ENCODE data around the gene ITPA. TPM values are rescaled to one million over a fixed set of nuclear protein-coding genes. Genes with fewer than 3 reads are reported as not detected.

ITPA gene
- polyA plus RNA-seq, 1 experiment = 35.0 TPM

GRCh38 chr20:3239867-3240775, 30.8 kb downstream of the ITPA start:
- ChIA-PET CTCF (interaction anchor here (0.6 to 3.3 kb wide), 4 partner anchors 8 to 187 kb away, joined by 3 to 19 read pairs (median 6); no protein-coding TSS in a partner anchor), POLR2A (no interaction called here)
- Histone ChIP-seq H3K4me3 (ENCODE audit: low read depth, low read length) (peak overlapping the region; percentile 62), H3K27me3 (ENCODE audit: control insufficient read depth, insufficient read depth, low read length) (peaks cover 4% of the 10 kb centered on the region), H3K36me3 (ENCODE audit: control insufficient read depth, insufficient read depth, low read length) (no peaks in the 10 kb centered on the region)
- TF ChIP-seq, protein P1, sequence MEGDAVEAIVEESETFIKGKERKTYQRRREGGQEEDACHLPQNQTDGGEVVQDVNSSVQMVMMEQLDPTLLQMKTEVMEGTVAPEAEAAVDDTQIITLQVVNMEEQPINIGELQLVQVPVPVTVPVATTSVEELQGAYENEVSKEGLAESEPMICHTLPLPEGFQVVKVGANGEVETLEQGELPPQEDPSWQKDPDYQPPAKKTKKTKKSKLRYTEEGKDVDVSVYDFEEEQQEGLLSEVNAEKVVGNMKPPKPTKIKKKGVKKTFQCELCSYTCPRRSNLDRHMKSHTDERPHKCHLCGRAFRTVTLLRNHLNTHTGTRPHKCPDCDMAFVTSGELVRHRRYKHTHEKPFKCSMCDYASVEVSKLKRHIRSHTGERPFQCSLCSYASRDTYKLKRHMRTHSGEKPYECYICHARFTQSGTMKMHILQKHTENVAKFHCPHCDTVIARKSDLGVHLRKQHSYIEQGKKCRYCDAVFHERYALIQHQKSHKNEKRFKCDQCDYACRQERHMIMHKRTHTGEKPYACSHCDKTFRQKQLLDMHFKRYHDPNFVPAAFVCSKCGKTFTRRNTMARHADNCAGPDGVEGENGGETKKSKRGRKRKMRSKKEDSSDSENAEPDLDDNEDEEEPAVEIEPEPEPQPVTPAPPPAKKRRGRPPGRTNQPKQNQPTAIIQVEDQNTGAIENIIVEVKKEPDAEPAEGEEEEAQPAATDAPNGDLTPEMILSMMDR (IDR thresholded peaks at IDR 0.05; ENCODE audit: insufficient read depth, low read depth, low read length) = no peak
- DNase-seq (ENCODE audit: low read depth) = no peak

GRCh38 chr20:3240776-3241363, 31.6 kb downstream of the ITPA start:
- peaks cover 4% of the 10 kb centered on the region for H3K27me3 ChIP-seq (ENCODE audit: control insufficient read depth, insufficient read depth, low read length)
- DNase-seq (ENCODE audit: low read depth) = no peak
- TF ChIP-seq, protein P1 (IDR thresholded peaks at IDR 0.05; ENCODE audit: insufficient read depth, low read depth, low read length) = no peak
- no peak overlapping the region for H3K4me3 ChIP-seq (ENCODE audit: low read depth, low read length)
- CTCF ChIA-PET = interaction anchor here (0.6 to 3.3 kb wide), 2 partner anchors 23 to 31 kb away, joined by 3 to 19 read pairs; no protein-coding TSS in a partner anchor
- POLR2A ChIA-PET = no interaction called here
- no peaks in the 10 kb centered on the region for H3K36me3 ChIP-seq (ENCODE audit: control insufficient read depth, insufficient read depth, low read length)

GRCh38 chr20:3242172-3242692, 32.9 kb downstream of the ITPA start:
- POLR2A ChIA-PET = no interaction called here
- no peak overlapping the region for H3K4me3 ChIP-seq (ENCODE audit: low read depth, low read length)
- TF ChIP-seq, protein P1 (IDR thresholded peaks at IDR 0.05; ENCODE audit: insufficient read depth, low read depth, low read length) = no peak
- H3K27me3 ChIP-seq (ENCODE audit: control insufficient read depth, insufficient read depth, low read length) = peaks cover 2% of the 10 kb centered on the region
- CTCF ChIA-PET = no interaction called here
- no peaks in the 10 kb centered on the region for H3K36me3 ChIP-seq (ENCODE audit: control insufficient read depth, insufficient read depth, low read length)
- DNase-seq (ENCODE audit: low read depth) = no peak

DNA sequence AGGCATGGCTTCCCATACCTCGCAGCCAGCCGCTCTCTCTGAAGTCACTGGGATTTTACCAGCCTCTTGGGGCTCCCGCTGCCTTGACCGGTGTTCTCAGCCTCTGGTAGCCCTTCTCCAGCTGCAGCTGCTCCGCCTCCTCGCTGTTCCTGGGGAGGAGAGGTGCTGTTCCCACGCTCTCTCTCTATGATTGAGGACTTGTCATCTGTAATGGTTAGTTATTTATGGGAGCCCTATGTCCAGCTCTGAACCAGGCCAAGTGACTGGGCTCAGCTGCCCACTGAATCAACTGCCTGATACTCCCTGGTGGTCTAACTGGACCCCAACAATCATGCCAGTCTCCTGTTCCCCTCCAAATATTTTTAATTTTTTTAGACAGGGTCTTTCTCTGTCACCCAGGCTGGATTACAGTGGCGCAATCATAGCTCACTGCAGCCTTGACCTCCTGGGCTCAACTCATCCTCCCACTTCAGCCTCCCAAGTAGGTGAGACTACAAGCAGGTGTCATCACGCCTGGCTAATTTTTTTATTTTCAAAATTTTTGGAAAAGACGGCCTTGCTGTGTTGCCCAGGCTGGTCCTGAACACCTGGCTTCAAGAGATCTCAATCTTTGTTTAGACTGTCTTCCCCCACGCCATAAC, 34.5 kb downstream of the ITPA start:
- no peak overlapping the region for H3K4me3 ChIP-seq (ENCODE audit: low read depth, low read length)
- H3K36me3 ChIP-seq (ENCODE audit: control insufficient read depth, insufficient read depth, low read length) = no peaks in the 10 kb centered on the region
- DNase-seq (ENCODE audit: low read depth) = no peak
- TF ChIP-seq, protein P1 (IDR thresholded peaks at IDR 0.05; ENCODE audit: insufficient read depth, low read depth, low read length) = no peak
- CTCF ChIA-PET = no interaction called here
- no peaks in the 10 kb centered on the region; the same call in 1 of the 2 replicates for H3K27me3 ChIP-seq (ENCODE audit: control insufficient read depth, insufficient read depth, low read length)
- POLR2A ChIA-PET = no interaction called here

- POLR2A ChIA-PET = interaction anchor here (0.6 kb wide), 1 partner anchor 226 kb away, joined by 5 read pairs; no protein-coding TSS in a partner anchor
- CTCF ChIA-PET = no interaction called here
- H3K27me3 ChIP-seq (ENCODE audit: control insufficient read depth, insufficient read depth, low read length) = no peaks in the 10 kb centered on the region; the same call in 1 of the 2 replicates
- TF ChIP-seq, protein P1 (IDR thresholded peaks at IDR 0.05; ENCODE audit: insufficient read depth, low read depth, low read length) = no peak
- no peak overlapping the region for H3K4me3 ChIP-seq (ENCODE audit: low read depth, low read length)
- no peak for DNase-seq (ENCODE audit: low read depth)
- H3K36me3 ChIP-seq (ENCODE audit: control insufficient read depth, insufficient read depth, low read length) = no peaks in the 10 kb centered on the region
Observed at GRCh38 chr20:3244613-3245012, 35.3 kb downstream of the ITPA start.

Data from BJ (cell line).